ENCODE results near the gene TOP1. TPM values are rescaled to one million over a fixed set of nuclear protein-coding genes. Genes with fewer than 3 reads are reported as not detected.

The TOP1 gene
- total and polyA plus RNA-seq, 9 of the 15 experiments (the other 6 are each of a cell fraction or from before 2014, with no cell fraction given) = 26.4 to 127 (median 39.6) TPM

DNA sequence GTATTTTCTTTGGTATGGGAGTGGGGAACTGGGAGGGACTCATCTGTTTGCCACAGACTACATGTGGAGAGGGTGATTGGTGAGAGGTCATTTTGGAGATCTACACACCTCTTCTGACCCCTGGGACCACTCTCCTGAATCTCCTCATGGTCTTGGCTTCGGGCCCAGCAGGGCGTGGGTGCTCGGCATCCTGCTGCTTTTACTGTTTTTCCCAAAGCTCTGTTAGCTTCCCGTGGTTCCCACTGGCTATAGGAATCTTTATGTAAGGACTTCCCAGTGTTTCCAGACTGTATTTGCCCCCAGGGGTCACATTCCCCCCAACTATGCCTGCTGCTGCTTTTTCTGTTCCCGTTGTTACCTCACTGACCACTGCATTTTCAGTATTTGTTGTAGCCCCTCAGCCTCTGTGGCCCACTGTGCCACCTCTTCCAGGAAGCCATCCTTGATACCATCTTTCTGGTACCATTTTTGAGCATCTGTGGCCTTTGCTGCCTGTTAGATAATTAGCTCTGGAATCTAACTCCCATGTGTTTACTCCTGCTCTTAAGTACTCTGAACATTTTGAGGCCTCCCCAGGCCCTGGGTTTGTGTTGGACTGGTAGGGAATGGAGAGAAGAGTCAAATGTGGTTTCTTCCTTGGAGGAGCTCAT lies 123.6 kb downstream of the TOP1 start:
- DNase-seq (ENCODE audit: extremely low read depth in 1 of 4, low spot score in 3 of 4) (no peak), ATAC-seq (no peak), FAIRE-seq (no peak)
- Histone ChIP-seq H3K9me3 (replicated peaks; ENCODE audit: control insufficient read depth, insufficient read depth, low read depth, low read length) (no peaks in the 10 kb centered on the region), H3K4me3 (no peak overlapping the region), H2AFZ (ENCODE audit: low read depth, low read length) (no peak overlapping the region), H3K27me3 (ENCODE audit: control insufficient read depth in 2 of 2, insufficient read depth in 2 of 2, low read length in 2 of 2) (no peaks in the 10 kb centered on the region), H3K4me1 (replicated peaks in 1 of 2; ENCODE audit: control insufficient read depth in 2 of 2, insufficient read depth in 2 of 2, low read length in 2 of 2) (peaks cover 4 to 23% of the 10 kb centered on the region in 2 experiments; a peak in 4 of 5 replicates), H4K20me1 (replicated peaks; ENCODE audit: control insufficient read depth, insufficient read depth, low read length) (peaks cover 65% of the 10 kb centered on the region), H3K9me1 (ENCODE audit: control insufficient read depth, insufficient read depth, low read length) (peaks cover 9% of the 10 kb centered on the region), H3K36me3 (ENCODE audit: control insufficient read depth, insufficient read depth, low read length) (no peaks in the 10 kb centered on the region), H3K9ac (ENCODE audit: insufficient read depth in 1 of 2, low read depth in 2 of 2, low read length in 2 of 2) (peak overlapping the region in 1 of 2 experiments; percentile 21; a peak in 1 of 4 replicates), H3K4me2 (ENCODE audit: insufficient read depth, low read length) (no peak overlapping the region), H3K79me2 (ENCODE audit: control insufficient read depth, insufficient read depth, low read length) (peaks cover 50% of the 10 kb centered on the region), H3K27ac (ENCODE audit: extremely low read depth, low read depth, low read length) (no peak overlapping the region)
- 57% methylated on average over 4 of the region's 5 CpGs for WGBS (ENCODE audit: insufficient coverage, low coverage, missing lambda C conversion rate)
- BruUV-seq (replicated peaks) = no TSS peak
- ChIA-PET CTCF (ENCODE audit: low intra/inter-chr PET ratio) (no interaction called here), POLR2A (interaction anchor here (1.4 kb wide), 1 partner anchor 8 kb away, joined by 4 read pairs; no protein-coding TSS in a partner anchor)
- in situ Hi-C loops (cut with MboI) (no loop called here), intact Hi-C loops (cut with micrococcal nuclease) (no loop called here)
- no peak for TF ChIP-seq ZNF354B (CRISPR knock-in tag; IDR thresholded peaks at IDR 0.05)
- TF ChIP-seq NCOR1 (IDR thresholded peaks at IDR 0.05) = no peak
- TF ChIP-seq CREB1 (IDR thresholded peaks at IDR 0.05) = no peak
- no peak for TF ChIP-seq CREB1 (CRISPR knock-in tag; IDR thresholded peaks at IDR 0.05)
- no peak for TF ChIP-seq KAT7 (CRISPR knock-in tag; IDR thresholded peaks at IDR 0.05; ENCODE audit: borderline replicate concordance)
- TF ChIP-seq, protein P1, sequence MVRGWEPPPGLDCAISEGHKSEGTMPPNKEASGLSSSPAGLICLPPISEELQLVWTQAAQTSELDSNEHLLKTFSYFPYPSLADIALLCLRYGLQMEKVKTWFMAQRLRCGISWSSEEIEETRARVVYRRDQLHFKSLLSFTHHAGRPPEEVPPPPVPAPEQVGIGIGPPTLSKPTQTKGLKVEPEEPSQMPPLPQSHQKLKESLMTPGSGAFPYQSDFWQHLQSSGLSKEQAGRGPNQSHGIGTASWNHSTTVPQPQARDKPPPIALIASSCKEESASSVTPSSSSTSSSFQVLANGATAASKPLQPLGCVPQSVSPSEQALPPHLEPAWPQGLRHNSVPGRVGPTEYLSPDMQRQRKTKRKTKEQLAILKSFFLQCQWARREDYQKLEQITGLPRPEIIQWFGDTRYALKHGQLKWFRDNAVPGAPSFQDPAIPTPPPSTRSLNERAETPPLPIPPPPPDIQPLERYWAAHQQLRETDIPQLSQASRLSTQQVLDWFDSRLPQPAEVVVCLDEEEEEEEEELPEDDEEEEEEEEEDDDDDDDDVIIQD (CRISPR knock-in tag; IDR thresholded peaks at IDR 0.05) = no peak
- TF ChIP-seq SRSF9 (IDR thresholded peaks at IDR 0.05; ENCODE audit: borderline replicate concordance, low read depth, low read length) = no peak
- no peak for TF ChIP-seq RFX1 (IDR thresholded peaks at IDR 0.05)
- TF ChIP-seq ZNF583 (CRISPR knock-in tag; IDR thresholded peaks at IDR 0.05) = no peak
- no peak for TF ChIP-seq ZNF586 (CRISPR knock-in tag; conservative IDR thresholded peaks at IDR 0.05)
- no peak for TF ChIP-seq RBM14 (IDR thresholded peaks at IDR 0.05; ENCODE audit: borderline replicate concordance, insufficient read depth, low read depth, low read length)
- peak; percentile 50 for TF ChIP-seq BCOR (IDR thresholded peaks at IDR 0.05)
- no peak for TF ChIP-seq HDAC3 (IDR thresholded peaks at IDR 0.05; ENCODE audit: borderline replicate concordance, partially characterized antibody)
- TF ChIP-seq ZFP36 (IDR thresholded peaks at IDR 0.05; ENCODE audit: low read depth, low read length, partially characterized antibody) = peak; percentile 94
- no peak for TF ChIP-seq ILF3 (IDR thresholded peaks at IDR 0.05; ENCODE audit: borderline replicate concordance)
